Adrenal gland (tissue), 5 donors: ENCODE results near the gene RYR1.

Experiments
- CTCF ChIP-seq, 6 experiments: fragments of 450-650 bp in 4 of 6; fragments of 200-600 bp in 2 of 6; sonication (generic) in 1 of 6; IDR thresholded peaks; 1 replicate in 5 of 6; 2 replicates in 1 of 6; pipeline versions ENCODE4 v1.5.1 to v1.8.0; 2016 to 2021; ENCODE audit warnings: antibody characterized with exemption in 6 of 6, mild to moderate bottlenecking in 2 of 6, moderate library complexity in 1 of 6
- POLR2A ChIP-seq, 2 donors: fragments of 450-650 bp; IDR thresholded peaks; one replicate each; pipeline ENCODE4 v1.6.1; 2017; ENCODE audit warnings: antibody characterized with exemption in 2 of 2, mild to moderate bottlenecking in 2 of 2, moderate library complexity in 1 of 2
- donor health status: DM: no; HTN: no; CAD: no.

- no peak for TF ChIP-seq CTCF (IDR thresholded peaks at IDR 0.05)
- TF ChIP-seq POLR2A (IDR thresholded peaks at IDR 0.05) = no peak
Observed at GRCh38 chr19:38559428-38560401, 126.2 kb downstream of the RYR1 start.
